Lung (tissue), 12 donors: ENCODE results near the gene STT3B. TPM values are rescaled to one million over a fixed set of nuclear protein-coding genes. Genes with fewer than 3 reads are reported as not detected.

Experiments used
- ATAC-seq: fragments of 200-7000 bp; cut with Tn5 transposase; one replicate; pipeline ENCODE4 v1.9.1; 2020; ENCODE audit warnings: moderate number of reproducible peaks; ENCODE audit not compliant: insufficient read depth, low FRiP score
- DNase-seq, 3 donors: peaks; one replicate each; pipeline ENCODE4 v3.0.0-alpha.2; 2013 to 2017
- H3K27ac ChIP-seq, 2 donors: one replicate each; pipeline ENCODE4 v1.5.1; 2013; ENCODE audit warnings: mild to moderate bottlenecking in 2 of 2, moderate library complexity in 2 of 2, control low read depth in 1 of 2, inconsistent platforms in 1 of 2, low read depth in 1 of 2, low read length in 1 of 2
- H3K27me3 ChIP-seq, 3 donors: one replicate each; pipeline ENCODE4 v1.5.1; 2013; ENCODE audit warnings: low read length in 2 of 3; ENCODE audit not compliant: control insufficient read depth in 3 of 3, insufficient read depth in 3 of 3
- H3K36me3 ChIP-seq, 4 donors: one replicate each; pipeline ENCODE4 v1.5.1; 2013; ENCODE audit warnings: low read length in 4 of 4, mild to moderate bottlenecking in 1 of 4, moderate library complexity in 1 of 4; ENCODE audit not compliant: control insufficient read depth in 4 of 4, insufficient read depth in 4 of 4
- H3K4me1 ChIP-seq, 5 donors: one replicate each; pipeline ENCODE4 v1.5.1; 2013; ENCODE audit warnings: low read length in 5 of 5, mild to moderate bottlenecking in 2 of 5, moderate library complexity in 1 of 5; ENCODE audit not compliant: control insufficient read depth in 5 of 5, insufficient read depth in 5 of 5
- H3K4me3 ChIP-seq: one replicate; pipeline ENCODE4 v1.5.1; 2013; ENCODE audit warnings: mild to moderate bottlenecking, control low read depth, moderate library complexity
- H3K9ac ChIP-seq, 2 donors: one replicate each; pipeline ENCODE4 v1.5.1; 2013; ENCODE audit warnings: low read length in 2 of 2, control low read depth in 1 of 2; ENCODE audit not compliant: insufficient read depth in 1 of 2
- H3K9me3 ChIP-seq, 4 donors: one replicate each; pipeline ENCODE4 v1.5.1; 2013; ENCODE audit warnings: low read length in 3 of 4, mild to moderate bottlenecking in 1 of 4, moderate library complexity in 1 of 4; ENCODE audit not compliant: control insufficient read depth in 4 of 4, insufficient read depth in 3 of 4
- WGBS, 2 donors: extraction: QIAGEN DNeasy Blood & Tissue Kit; methylation state at CpG; one replicate each; pipeline ENCODE4 v1.1.7; 2013; 5-methylcytosine and 5-hydroxymethylcytosine counted together
- polyA plus RNA-seq, 2 donors: library from polyadenylated mRNA; stranded (reverse); fragments of 200-250 nt; gene quantifications; one replicate each; pipeline ENCODE4 v1.2.1, GENCODE V29; 2013
- total RNA-seq, 2 donors: library from RNA; depleted of rRNA in 1 of 2; stranded (reverse); fragments of >200 nt in 1 of 2; gene quantifications; one replicate each; pipeline ENCODE4 v1.2.1, GENCODE V29; 2014 to 2021
- TF ChIP-seq, protein P1 (sequence below): IDR thresholded peaks from 2 replicates; pipeline ENCODE4 v1.5.1; 2012; ENCODE audit warnings: mild to moderate bottlenecking; ENCODE audit errors: control extremely low read depth, extremely low read depth
- donor health status: control.
- donor health status: control.
- donor health status: Bipolar disorder and iron deficiency.
- donor health status: healthy.
- donor health status: DM: yes; HTN: yes; CAD: no.

STT3B gene
- total and polyA plus RNA-seq, 4 donors: 39.3 to 217 (median 85.5) TPM

- no peaks in the 10 kb centered on the region for H3K27me3 ChIP-seq
Measured at GRCh38 chr3:31533169-31534064, 692 bp downstream of the STT3B start.

DNA sequence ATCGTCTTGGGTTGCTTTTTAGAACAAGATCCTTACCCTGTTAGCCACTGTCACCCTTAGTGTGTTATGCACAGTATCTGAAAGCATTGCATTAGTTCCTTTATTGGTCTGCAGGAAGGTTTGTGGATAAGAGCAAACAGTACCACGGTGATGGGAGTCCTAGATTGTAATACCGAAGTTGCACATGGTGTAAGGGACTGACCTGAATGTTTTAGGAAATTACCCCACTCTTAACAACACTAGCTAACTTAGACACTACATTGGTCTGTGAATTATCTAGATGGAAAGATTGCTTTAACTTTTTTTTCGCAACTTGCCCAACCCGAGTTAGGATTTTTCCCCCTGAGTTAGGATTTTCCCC, 1.3 kb downstream of the STT3B start:
- no peak for ATAC-seq
- no peak overlapping the region for H3K27ac ChIP-seq
- H3K9me3 ChIP-seq: no peaks in the 10 kb centered on the region
- peaks cover 0 to 38% (median 5%) of the 10 kb centered on the region in 5 donors for H3K4me1 ChIP-seq
- H3K4me3 ChIP-seq: peak overlapping the region; percentile 62
- no peaks in the 10 kb centered on the region for H3K36me3 ChIP-seq
- no peaks in the 10 kb centered on the region for H3K27me3 ChIP-seq
- TF ChIP-seq, protein P1, sequence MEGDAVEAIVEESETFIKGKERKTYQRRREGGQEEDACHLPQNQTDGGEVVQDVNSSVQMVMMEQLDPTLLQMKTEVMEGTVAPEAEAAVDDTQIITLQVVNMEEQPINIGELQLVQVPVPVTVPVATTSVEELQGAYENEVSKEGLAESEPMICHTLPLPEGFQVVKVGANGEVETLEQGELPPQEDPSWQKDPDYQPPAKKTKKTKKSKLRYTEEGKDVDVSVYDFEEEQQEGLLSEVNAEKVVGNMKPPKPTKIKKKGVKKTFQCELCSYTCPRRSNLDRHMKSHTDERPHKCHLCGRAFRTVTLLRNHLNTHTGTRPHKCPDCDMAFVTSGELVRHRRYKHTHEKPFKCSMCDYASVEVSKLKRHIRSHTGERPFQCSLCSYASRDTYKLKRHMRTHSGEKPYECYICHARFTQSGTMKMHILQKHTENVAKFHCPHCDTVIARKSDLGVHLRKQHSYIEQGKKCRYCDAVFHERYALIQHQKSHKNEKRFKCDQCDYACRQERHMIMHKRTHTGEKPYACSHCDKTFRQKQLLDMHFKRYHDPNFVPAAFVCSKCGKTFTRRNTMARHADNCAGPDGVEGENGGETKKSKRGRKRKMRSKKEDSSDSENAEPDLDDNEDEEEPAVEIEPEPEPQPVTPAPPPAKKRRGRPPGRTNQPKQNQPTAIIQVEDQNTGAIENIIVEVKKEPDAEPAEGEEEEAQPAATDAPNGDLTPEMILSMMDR: no peak
- WGBS, 2 donors: 3 to 6% methylated on average over 5 of the region's 5 CpGs
- H3K9ac ChIP-seq: peak overlapping the region; percentile 58 to 83
- DNase-seq: peak in 2 of 3 donors; percentile 44 to 49

More at GRCh38 chr3:31533169-31534064, 692 bp downstream of the STT3B start:
- Histone ChIP-seq H3K36me3 (no peaks in the 10 kb centered on the region), H3K4me3 (peak overlapping the region; percentile 62), H3K9ac (peak overlapping the region; percentile 58 to 83), H3K4me1 (peaks cover 0 to 38% (median 5%) of the 10 kb centered on the region in 5 donors), H3K27ac (peak overlapping the region; percentile 97 to 99), H3K9me3 (no peaks in the 10 kb centered on the region)
- TF ChIP-seq, protein P1: no peak
- ATAC-seq (no peak), DNase-seq (peak; percentile 58 to 64 (median 58))
- WGBS, 2 donors: 0 to 1% methylated on average over 52 to 81 of the region's 81 CpGs

- peaks cover 0 to 29% (median 0%) of the 10 kb centered on the region in 5 donors for H3K4me1 ChIP-seq
- TF ChIP-seq, protein P1: no peak
Measured at GRCh38 chr3:31536497-31536896, 3.8 kb downstream of the STT3B start.

More at GRCh38 chr3:31536497-31536896, 3.8 kb downstream of the STT3B start:
- H3K9ac ChIP-seq: no peak overlapping the region
- H3K36me3 ChIP-seq: no peaks in the 10 kb centered on the region
- H3K27me3 ChIP-seq: no peaks in the 10 kb centered on the region
- H3K27ac ChIP-seq: no peak overlapping the region
- no peaks in the 10 kb centered on the region for H3K9me3 ChIP-seq
- WGBS, 2 donors: 9 to 10% methylated on average over 2 of the region's 2 CpGs
- DNase-seq (no peak), ATAC-seq (no peak)
- no peak overlapping the region for H3K4me3 ChIP-seq
